Naive thymus-derived CD8-positive, alpha-beta T cell (primary cell): ENCODE results near the gene ANO6. TPM values are rescaled to one million over a fixed set of nuclear protein-coding genes. Genes with fewer than 3 reads are reported as not detected.

ENCODE experiments used
- ATAC-seq, 2 donors: fragments of 150-1000 bp; cut with Tn5 transposase in 1 of 2; sonication (Bioruptor Pico), chemical (Tn5 transposase) in 1 of 2; 1 replicate in 1 of 2; 2 replicates in 1 of 2; pipeline ENCODE4 v1.10.0; 2021; ENCODE audit warnings: mild to moderate bottlenecking in 2 of 2, moderate library complexity in 2 of 2
- POLR2A ChIA-PET: fragments of 350-600 bp; sonication (Branson Sonifier 250); formaldehyde crosslinking; loops from one replicate; lab custom pipeline; 2021; ENCODE audit warnings: antibody characterized with exemption; lab: Charles Lee
- DNase-seq, 10 donors: peaks; one replicate each; pipeline versions ENCODE4 v3.0.0 to v3.0.0-alpha.2; 2020 to 2022
- H3K27ac Mint-ChIP-seq, 10 donors: one replicate each; pipeline ENCODE4 v1.8.0; 2020 to 2022; ENCODE audit warnings: mild to moderate bottlenecking in 10 of 10, mixed read lengths in 10 of 10, moderate library complexity in 4 of 10, inconsistent platforms in 1 of 10
- H3K27me3 Mint-ChIP-seq, 5 donors: one replicate each; pipeline ENCODE4 v1.8.0; 2021 to 2022; ENCODE audit warnings: mixed read lengths in 5 of 5
- H3K36me3 Mint-ChIP-seq, 3 donors: one replicate each; pipeline ENCODE4 v1.8.0; 2020 to 2022; ENCODE audit warnings: mixed read lengths in 3 of 3, mild to moderate bottlenecking in 2 of 3, inconsistent platforms in 1 of 3
- H3K4me1 Mint-ChIP-seq, 4 donors: one replicate each; pipeline ENCODE4 v1.8.0; 2021 to 2022; ENCODE audit warnings: mixed read lengths in 4 of 4
- H3K4me3 Mint-ChIP-seq, 10 donors: one replicate each; pipeline ENCODE4 v1.8.0; 2020 to 2022; ENCODE audit warnings: mild to moderate bottlenecking in 10 of 10, mixed read lengths in 10 of 10, moderate library complexity in 6 of 10, inconsistent platforms in 1 of 10
- H3K9me3 Mint-ChIP-seq, 9 donors: one replicate each; pipeline ENCODE4 v1.8.0; 2020 to 2022; ENCODE audit warnings: mixed read lengths in 9 of 9, mild to moderate bottlenecking in 3 of 9, inconsistent platforms in 1 of 9, moderate library complexity in 1 of 9
- polyA plus RNA-seq, 3 donors: library from polyadenylated mRNA; unstranded; fragments of 300-500 nt; fragmentation: Illumina TruSeq; gene quantifications; one replicate each; pipeline ENCODE4 v1.2.3, GENCODE V29; 2021
- total RNA-seq, 8 experiments: library from RNA in 2 of 8; stranded (reverse) in 2 of 8; gene quantifications; one replicate each; pipeline ENCODE4 v1.2.3 and lab custom pipeline; 2021 to 2026

Gene ANO6
- total and polyA plus RNA-seq, 5 experiments from 2014 or later: 13.4 to 18.6 (median 17.5) TPM

- no peak overlapping the region for H3K4me3 Mint-ChIP-seq
- DNase-seq: no peak
- peaks cover 0 to 13% (median 0%) of the 10 kb centered on the region in 3 donors for H3K36me3 Mint-ChIP-seq
- POLR2A ChIA-PET: interaction anchor here (0.7 kb wide), 1 partner anchor 25 kb away, joined by 3 read pairs; no protein-coding TSS in a partner anchor
- H3K27ac Mint-ChIP-seq: peak overlapping the region in 1 of 10 donors; percentile 43
- H3K27me3 Mint-ChIP-seq: no peaks in the 10 kb centered on the region
- ATAC-seq: no peak
- no peaks in the 10 kb centered on the region for H3K9me3 Mint-ChIP-seq
- peaks cover 3 to 10% (median 5%) of the 10 kb centered on the region in 4 donors for H3K4me1 Mint-ChIP-seq
These were observed 24.7 kb upstream of the ANO6 start for GRCh38 chr12:45191239-45191638.

- Mint-ChIP-seq H3K27me3 (no peaks in the 10 kb centered on the region), H3K4me3 (no peak overlapping the region), H3K27ac (peak overlapping the region in 2 of 10 donors; percentile 53 to 64), H3K9me3 (no peaks in the 10 kb centered on the region), H3K4me1 (peaks cover 3 to 10% (median 5%) of the 10 kb centered on the region in 4 donors), H3K36me3 (peaks cover 0 to 9% (median 0%) of the 10 kb centered on the region in 3 donors)
- DNase-seq (no peak), ATAC-seq (no peak)
- POLR2A ChIA-PET: no interaction called here
These were observed 23.2 kb upstream of the ANO6 start for GRCh38 chr12:45192707-45193106.

GRCh38 chr12:45200491-45201043 is 15.3 kb upstream of the ANO6 start:
- H3K4me3 Mint-ChIP-seq: peak overlapping the region; percentile 25 to 65 (median 40)
- ATAC-seq (no peak), DNase-seq (no peak)
- no peaks in the 10 kb centered on the region for H3K9me3 Mint-ChIP-seq
- no peaks in the 10 kb centered on the region for H3K27me3 Mint-ChIP-seq
- POLR2A ChIA-PET: interaction anchor here (0.6 to 1.3 kb wide), 2 partner anchors 15 to 1802 kb away, joined by 3 read pairs; no protein-coding TSS in a partner anchor
- H3K27ac Mint-ChIP-seq: peak overlapping the region in 5 of 10 donors; percentile 4 to 75 (median 26)
- no peaks in the 10 kb centered on the region for H3K36me3 Mint-ChIP-seq
- H3K4me1 Mint-ChIP-seq: peaks cover 16 to 28% (median 22%) of the 10 kb centered on the region in 4 donors

- DNase-seq: no peak
- no peak overlapping the region for H3K27ac Mint-ChIP-seq
- no peaks in the 10 kb centered on the region for H3K27me3 Mint-ChIP-seq
These were observed 12.1 kb upstream of the ANO6 start for GRCh38 chr12:45203767-45204166.

GRCh38 chr12:45204757-45205156 is 11.1 kb upstream of the ANO6 start:
- DNase-seq: no peak
- Mint-ChIP-seq H3K36me3 (no peaks in the 10 kb centered on the region), H3K9me3 (no peaks in the 10 kb centered on the region), H3K27me3 (no peaks in the 10 kb centered on the region), H3K4me1 (peaks cover 9 to 24% (median 15%) of the 10 kb centered on the region in 4 donors), H3K4me3 (no peak overlapping the region), H3K27ac (no peak overlapping the region)
- ATAC-seq: no peak
- POLR2A ChIA-PET: no interaction called here

More at GRCh38 chr12:45203767-45204166, 12.1 kb upstream of the ANO6 start:
- Mint-ChIP-seq H3K4me3 (no peak overlapping the region), H3K9me3 (no peaks in the 10 kb centered on the region), H3K36me3 (no peaks in the 10 kb centered on the region), H3K4me1 (peaks cover 16 to 30% (median 22%) of the 10 kb centered on the region in 4 donors)
- POLR2A ChIA-PET: no interaction called here
- ATAC-seq: no peak

- Mint-ChIP-seq H3K36me3 (no peaks in the 10 kb centered on the region), H3K4me1 (peaks cover 5 to 20% (median 10%) of the 10 kb centered on the region in 4 donors), H3K4me3 (no peak overlapping the region), H3K27me3 (no peaks in the 10 kb centered on the region), H3K27ac (no peak overlapping the region), H3K9me3 (no peaks in the 10 kb centered on the region)
- DNase-seq: no peak
- POLR2A ChIA-PET: interaction anchor here (1.3 kb wide), 1 partner anchor 10 kb away, joined by 9 read pairs; the partner anchor contains the start of gene ANO6
- ATAC-seq: no peak
These were observed 10.6 kb upstream of the ANO6 start for GRCh38 chr12:45205165-45205825.

GRCh38 chr12:45208604-45209487 is 7.0 kb upstream of the ANO6 start:
- H3K9me3 Mint-ChIP-seq: no peaks in the 10 kb centered on the region
- H3K27ac Mint-ChIP-seq: peak overlapping the region in 1 of 10 donors; percentile 18
- H3K4me1 Mint-ChIP-seq: peaks cover 0 to 14% (median 9%) of the 10 kb centered on the region in 4 donors
- ATAC-seq (no peak), DNase-seq (no peak)
- no peak overlapping the region for H3K4me3 Mint-ChIP-seq
- no peaks in the 10 kb centered on the region for H3K27me3 Mint-ChIP-seq
- POLR2A ChIA-PET: no interaction called here
- no peaks in the 10 kb centered on the region for H3K36me3 Mint-ChIP-seq

- ATAC-seq (no peak), DNase-seq (no peak)
- Mint-ChIP-seq H3K27me3 (no peaks in the 10 kb centered on the region), H3K27ac (peak overlapping the region in 1 of 10 donors; percentile 16), H3K4me3 (no peak overlapping the region), H3K9me3 (no peaks in the 10 kb centered on the region), H3K36me3 (no peaks in the 10 kb centered on the region), H3K4me1 (peaks cover 4 to 23% (median 19%) of the 10 kb centered on the region in 4 donors)
- POLR2A ChIA-PET: no interaction called here
These were observed 6.1 kb upstream of the ANO6 start for GRCh38 chr12:45209784-45210183.

- H3K4me1 Mint-ChIP-seq: peaks cover 10 to 35% (median 27%) of the 10 kb centered on the region in 4 donors
- H3K36me3 Mint-ChIP-seq: no peaks in the 10 kb centered on the region
- H3K27ac Mint-ChIP-seq: no peak overlapping the region
- no peaks in the 10 kb centered on the region for H3K27me3 Mint-ChIP-seq
- no peaks in the 10 kb centered on the region for H3K9me3 Mint-ChIP-seq
- no peak overlapping the region for H3K4me3 Mint-ChIP-seq
- ATAC-seq (no peak), DNase-seq (no peak)
- POLR2A ChIA-PET: no interaction called here
These were observed 3.8 kb upstream of the ANO6 start for GRCh38 chr12:45212064-45212463.

GRCh38 chr12:45213107-45213506 is 2.8 kb upstream of the ANO6 start:
- Mint-ChIP-seq H3K27ac (peak overlapping the region in 1 of 10 donors; percentile 54), H3K27me3 (no peaks in the 10 kb centered on the region), H3K36me3 (no peaks in the 10 kb centered on the region), H3K9me3 (no peaks in the 10 kb centered on the region), H3K4me3 (no peak overlapping the region), H3K4me1 (peaks cover 10 to 46% (median 33%) of the 10 kb centered on the region in 4 donors)
- ATAC-seq (no peak), DNase-seq (no peak)
- POLR2A ChIA-PET: no interaction called here

GRCh38 chr12:45214071-45214470 is 1.8 kb upstream of the ANO6 start:
- POLR2A ChIA-PET: no interaction called here
- ATAC-seq (no peak), DNase-seq (no peak)
- Mint-ChIP-seq H3K27ac (peak overlapping the region in 5 of 10 donors; percentile 53 to 97 (median 91)), H3K4me1 (peaks cover 10 to 52% (median 37%) of the 10 kb centered on the region in 4 donors), H3K27me3 (no peaks in the 10 kb centered on the region), H3K9me3 (no peaks in the 10 kb centered on the region), H3K4me3 (peak overlapping the region in 6 of 10 donors; percentile 4 to 99 (median 70)), H3K36me3 (no peaks in the 10 kb centered on the region)

GRCh38 chr12:45214749-45215418 is 1.0 kb upstream of the ANO6 start:
- peak overlapping the region; percentile 95 to 100 (median 98) for H3K4me3 Mint-ChIP-seq
- no peaks in the 10 kb centered on the region for H3K36me3 Mint-ChIP-seq
- POLR2A ChIA-PET: interaction anchor here (0.9 to 3.3 kb wide), 6 partner anchors 9 to 777 kb away, joined by 3 to 11 read pairs (median 4); no protein-coding TSS in a partner anchor
- H3K9me3 Mint-ChIP-seq: no peaks in the 10 kb centered on the region
- DNase-seq (peak in 2 of 10 donors; percentile 15 to 25), ATAC-seq (no peak)
- peaks cover 10 to 55% (median 43%) of the 10 kb centered on the region in 4 donors for H3K4me1 Mint-ChIP-seq
- no peaks in the 10 kb centered on the region for H3K27me3 Mint-ChIP-seq
- H3K27ac Mint-ChIP-seq: peak overlapping the region; percentile 91 to 97 (median 94)
